Fibroblast of lung (primary cell): ENCODE results near the gene IGSF23. TPM values are rescaled to one million over a fixed set of nuclear protein-coding genes. Genes with fewer than 3 reads are reported as not detected.

Experiments used
- DNase-seq, 2 donors: peaks; one replicate each; pipeline versions ENCODE4 v3.0.0 to v3.0.0-alpha.2; 2010; ENCODE audit warnings: low read depth in 2 of 2
- H2AFZ ChIP-seq: 2 replicates; pipeline ENCODE4 v1.5.1; 2012; ENCODE audit warnings: low read length, control low read depth, inconsistent platforms
- H3K27ac ChIP-seq: 2 replicates; pipeline ENCODE4 v1.5.1; 2011; ENCODE audit warnings: low read length, control low read depth; ENCODE audit not compliant: insufficient read depth
- H3K27me3 ChIP-seq: 2 replicates; pipeline ENCODE4 v1.5.1; 2011; ENCODE audit warnings: mild to moderate bottlenecking, low read length; ENCODE audit not compliant: control insufficient read depth, insufficient read depth
- H3K36me3 ChIP-seq: 2 replicates; pipeline ENCODE4 v1.5.1; 2011; ENCODE audit warnings: low read length; ENCODE audit not compliant: control insufficient read depth, insufficient read depth
- H3K4me1 ChIP-seq: 2 replicates; pipeline ENCODE4 v1.5.1; 2011; ENCODE audit warnings: low read length; ENCODE audit not compliant: control insufficient read depth, insufficient read depth; ENCODE audit errors: extremely low read depth
- H3K4me2 ChIP-seq: 2 replicates; pipeline ENCODE4 v1.5.1; 2011; ENCODE audit warnings: low read length, control low read depth; ENCODE audit not compliant: insufficient read depth; ENCODE audit errors: extremely low read depth
- H3K4me3 ChIP-seq, 4 experiments: fragments of 200-600 bp in 1 of 4; sonication (generic) in 1 of 4; replicated peaks in 1 of 4; 2 replicates each; pipeline ENCODE4 v1.5.1; 2011 to 2016; ENCODE audit warnings: low read length in 4 of 4, low read depth in 3 of 4, mild to moderate bottlenecking in 3 of 4, control low read depth in 2 of 4, inconsistent platforms in 1 of 4, mixed read lengths in 1 of 4; ENCODE audit not compliant: insufficient read depth in 1 of 4; ENCODE audit errors: control extremely low read depth in 1 of 4
- H3K79me2 ChIP-seq: 2 replicates; pipeline ENCODE4 v1.5.1; 2012; ENCODE audit warnings: mild to moderate bottlenecking, low read length, inconsistent platforms; ENCODE audit not compliant: control insufficient read depth, insufficient read depth
- H3K9ac ChIP-seq: 2 replicates; pipeline ENCODE4 v1.5.1; 2011; ENCODE audit warnings: mild to moderate bottlenecking, low read length, control low read depth; ENCODE audit not compliant: insufficient read depth
- H3K9me3 ChIP-seq: 2 replicates; pipeline ENCODE4 v1.5.1; 2012; ENCODE audit warnings: low read depth, low read length; ENCODE audit not compliant: control insufficient read depth, insufficient read depth
- H4K20me1 ChIP-seq: 2 replicates; pipeline ENCODE4 v1.5.1; 2011; ENCODE audit warnings: low read length; ENCODE audit not compliant: control insufficient read depth, insufficient read depth; ENCODE audit errors: extremely low read depth
- EZH2 ChIP-seq: IDR thresholded peaks from 2 replicates; pipeline ENCODE4 v1.5.1; 2012; ENCODE audit warnings: low read length, control low read depth, mild to moderate bottlenecking; ENCODE audit errors: missing control alignments
- polyA plus RNA-seq, 2 donors: library from polyadenylated mRNA; depleted of rRNA in 1 of 2; stranded (reverse) in 1 of 2; unstranded in 1 of 2; fragments of >200 nt; gene quantifications; 2 replicates each; pipeline ENCODE4 v1.2.1, GENCODE V29; 2011 to 2012; ENCODE audit warnings: missing spikeins in 1 of 2
- total RNA-seq: library from RNA; depleted of rRNA; stranded (reverse); fragments of >200 nt; gene quantifications from 2 replicates; pipeline ENCODE4 v1.2.1, GENCODE V29; 2014
- TF ChIP-seq, protein P1 (sequence below), 2 donors: IDR thresholded peaks in 1 of 2; conservative IDR thresholded peaks in 1 of 2; 1 replicate in 1 of 2; 2 replicates in 1 of 2; pipeline ENCODE4 v1.5.1; 2011 to 2012; ENCODE audit warnings: low read length in 2 of 2, control low read depth in 1 of 2, inconsistent platforms in 1 of 2, low read depth in 1 of 2, mild to moderate bottlenecking in 1 of 2

Gene IGSF23
- total and polyA plus RNA-seq, 2 donors (not counting 1 experiment from before 2014, with no cell fraction given) = 0.33 to 1.3 TPM

DNA sequence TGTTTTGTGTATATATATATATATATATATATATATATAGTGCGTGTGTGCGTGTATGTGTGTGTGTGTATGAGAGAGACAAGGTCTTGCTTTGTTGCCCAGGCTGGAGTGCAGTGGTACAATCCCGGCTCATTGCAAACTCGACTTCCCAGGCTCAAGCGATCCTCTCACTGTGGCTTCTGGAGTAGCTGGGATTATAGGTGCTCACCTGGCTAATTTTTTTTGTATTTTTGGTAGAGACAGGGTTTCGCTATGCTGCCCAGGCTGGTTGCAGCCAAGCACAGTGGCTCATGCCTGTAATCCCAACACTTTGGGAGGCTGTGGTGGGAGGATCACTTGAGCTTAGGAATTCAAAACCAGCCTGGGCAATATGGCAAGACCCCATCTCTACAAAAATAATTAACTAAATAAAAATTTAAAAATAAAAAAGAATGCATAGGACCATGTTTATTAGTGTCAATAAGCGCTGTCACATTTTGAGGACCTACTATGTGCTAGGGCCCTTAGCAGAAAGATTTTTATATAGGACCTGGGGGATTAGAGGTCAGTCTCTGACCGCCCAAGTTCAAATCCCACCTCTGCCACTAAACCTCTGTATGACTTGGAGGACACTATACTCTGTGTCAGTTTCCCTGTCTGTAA is 32.2 kb downstream of the IGSF23 start:
- no peak for DNase-seq
- Histone ChIP-seq H3K27me3 (no peaks in the 10 kb centered on the region), H4K20me1 (no peaks in the 10 kb centered on the region)

DNA sequence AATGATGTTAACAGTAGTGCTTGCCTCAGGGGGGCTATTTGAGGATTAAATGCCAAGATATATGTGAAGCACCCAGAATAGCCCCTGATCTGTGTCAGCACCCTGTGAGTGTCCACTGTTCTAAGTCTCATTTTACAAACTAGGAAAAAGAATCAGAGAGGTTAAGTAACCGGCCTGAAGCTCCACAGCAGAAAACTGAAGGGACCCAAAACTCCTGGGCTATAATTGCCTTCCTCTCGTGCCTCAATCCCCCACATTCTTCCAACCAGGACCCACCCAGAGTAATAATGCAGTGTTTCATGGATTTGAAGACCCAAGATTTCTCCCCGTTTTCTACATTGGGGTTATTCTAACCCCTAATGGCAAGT is 32.7 kb downstream of the IGSF23 start:
- Histone ChIP-seq H3K27me3 (no peaks in the 10 kb centered on the region), H3K4me2 (peak overlapping the region; percentile 72), H3K36me3 (peaks cover 23% of the 10 kb centered on the region), H4K20me1 (no peaks in the 10 kb centered on the region), H3K4me3 (peak overlapping the region; percentile 45 to 60 (median 52)), H3K9ac (no peak overlapping the region), H2AFZ (no peak overlapping the region), H3K9me3 (no peaks in the 10 kb centered on the region), H3K27ac (peak overlapping the region; percentile 5), H3K79me2 (peaks cover 59% of the 10 kb centered on the region), H3K4me1 (peaks cover 10% of the 10 kb centered on the region)
- TF ChIP-seq, protein P1, sequence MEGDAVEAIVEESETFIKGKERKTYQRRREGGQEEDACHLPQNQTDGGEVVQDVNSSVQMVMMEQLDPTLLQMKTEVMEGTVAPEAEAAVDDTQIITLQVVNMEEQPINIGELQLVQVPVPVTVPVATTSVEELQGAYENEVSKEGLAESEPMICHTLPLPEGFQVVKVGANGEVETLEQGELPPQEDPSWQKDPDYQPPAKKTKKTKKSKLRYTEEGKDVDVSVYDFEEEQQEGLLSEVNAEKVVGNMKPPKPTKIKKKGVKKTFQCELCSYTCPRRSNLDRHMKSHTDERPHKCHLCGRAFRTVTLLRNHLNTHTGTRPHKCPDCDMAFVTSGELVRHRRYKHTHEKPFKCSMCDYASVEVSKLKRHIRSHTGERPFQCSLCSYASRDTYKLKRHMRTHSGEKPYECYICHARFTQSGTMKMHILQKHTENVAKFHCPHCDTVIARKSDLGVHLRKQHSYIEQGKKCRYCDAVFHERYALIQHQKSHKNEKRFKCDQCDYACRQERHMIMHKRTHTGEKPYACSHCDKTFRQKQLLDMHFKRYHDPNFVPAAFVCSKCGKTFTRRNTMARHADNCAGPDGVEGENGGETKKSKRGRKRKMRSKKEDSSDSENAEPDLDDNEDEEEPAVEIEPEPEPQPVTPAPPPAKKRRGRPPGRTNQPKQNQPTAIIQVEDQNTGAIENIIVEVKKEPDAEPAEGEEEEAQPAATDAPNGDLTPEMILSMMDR (conservative IDR thresholded peaks at IDR 0.05 in 1 of 2, IDR thresholded peaks at IDR 0.05 in 1 of 2; ENCODE audit: low read depth in 1 of 2, low read length in 2 of 2) = no peak
- no peak for TF ChIP-seq EZH2
- DNase-seq = no peak

More for the DNA sequence above, 32.2 kb downstream of the IGSF23 start:
- Histone ChIP-seq H3K79me2 (peaks cover 55% of the 10 kb centered on the region), H3K4me3 (peak overlapping the region; percentile 45 to 60 (median 52)), H2AFZ (no peak overlapping the region), H3K36me3 (peaks cover 20% of the 10 kb centered on the region), H3K27ac (peak overlapping the region; percentile 5), H3K9me3 (no peaks in the 10 kb centered on the region), H3K9ac (no peak overlapping the region), H3K4me2 (peak overlapping the region; percentile 72), H3K4me1 (peaks cover 10% of the 10 kb centered on the region)
- TF ChIP-seq EZH2 = no peak
- TF ChIP-seq, protein P1 (conservative IDR thresholded peaks at IDR 0.05 in 1 of 2, IDR thresholded peaks at IDR 0.05 in 1 of 2; ENCODE audit: low read depth in 1 of 2, low read length in 2 of 2) = no peak

DNA sequence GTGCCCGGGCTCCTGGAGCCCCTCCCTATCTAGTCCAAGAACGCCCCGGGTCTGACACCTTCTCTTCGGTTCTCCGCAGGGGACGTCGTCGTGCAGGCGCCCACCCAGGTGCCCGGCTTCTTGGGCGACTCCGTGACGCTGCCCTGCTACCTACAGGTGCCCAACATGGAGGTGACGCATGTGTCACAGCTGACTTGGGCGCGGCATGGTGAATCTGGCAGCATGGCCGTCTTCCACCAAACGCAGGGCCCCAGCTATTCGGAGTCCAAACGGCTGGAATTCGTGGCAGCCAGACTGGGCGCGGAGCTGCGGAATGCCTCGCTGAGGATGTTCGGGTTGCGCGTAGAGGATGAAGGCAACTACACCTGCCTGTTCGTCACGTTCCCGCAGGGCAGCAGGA is 33.8 kb downstream of the IGSF23 start:
- TF ChIP-seq, protein P1 (conservative IDR thresholded peaks at IDR 0.05 in 1 of 2, IDR thresholded peaks at IDR 0.05 in 1 of 2; ENCODE audit: low read depth in 1 of 2, low read length in 2 of 2) = no peak
- no peak for TF ChIP-seq EZH2
- Histone ChIP-seq H3K9me3 (no peaks in the 10 kb centered on the region), H3K9ac (no peak overlapping the region), H3K4me1 (peaks cover 10% of the 10 kb centered on the region), H3K27me3 (no peaks in the 10 kb centered on the region), H3K79me2 (peaks cover 63% of the 10 kb centered on the region), H4K20me1 (no peaks in the 10 kb centered on the region), H3K4me3 (no peak overlapping the region), H3K27ac (no peak overlapping the region), H3K36me3 (peaks cover 30% of the 10 kb centered on the region), H2AFZ (no peak overlapping the region), H3K4me2 (peak overlapping the region; percentile 54)
- DNase-seq = no peak
